H1 (cell line): ENCODE results near the gene PANX1. TPM values are rescaled to one million over a fixed set of nuclear protein-coding genes. Genes with fewer than 3 reads are reported as not detected.

Source experiments
- MAFK ChIP-seq: IDR thresholded peaks from 2 replicates; pipeline ENCODE4 v1.6.1; 2012; ENCODE audit warnings: low read depth, mild to moderate bottlenecking, improper control_type of control experiment, low read length
- SAP30 ChIP-seq: fragments of 300-600 bp; sonication (generic); IDR thresholded peaks from 2 replicates; pipeline ENCODE4 v1.7.1; 2012; ENCODE audit warnings: low read length, moderate library complexity, mild to moderate bottlenecking, inconsistent platforms; ENCODE audit not compliant: insufficient read depth, insufficient replicate concordance
- SP2 ChIP-seq: IDR thresholded peaks from 2 replicates; pipeline ENCODE4 v1.6.1; 2012; ENCODE audit warnings: mild to moderate bottlenecking, low read length, inconsistent platforms
- TAF1 ChIP-seq: IDR thresholded peaks from 2 replicates; pipeline ENCODE4 v1.6.1; 2011; ENCODE audit warnings: mild to moderate bottlenecking, low read depth, low read length
- TAF7 ChIP-seq: optimal IDR thresholded peaks from 2 replicates; pipeline ENCODE3; 2011; ENCODE audit warnings: low read depth, mild to moderate bottlenecking, inconsistent platforms, low read length, moderate library complexity, borderline replicate concordance
- polyA plus RNA-seq, 7 experiments: library from polyadenylated mRNA; depleted of rRNA in 3 of 7; stranded (reverse) in 5 of 7; unstranded in 2 of 7; fragments of >200 nt in 5 of 7; fragments of 200-250 nt in 2 of 7; gene quantifications; 1 replicate in 5 of 7; 2 replicates in 1 of 7; 4 replicates in 1 of 7; pipeline versions ENCODE4 v1.2.1 to v1.2.3, GENCODE V29; 2011 to 2013; ENCODE audit warnings: missing spikeins in 2 of 7, mixed read lengths in 2 of 7
- total RNA-seq: library from RNA; stranded (reverse); fragmentation: NEBNext Ultra II Directional; extraction: Animal tissue kit (Norgen Biotek cat#: 25700); gene quantifications from 2 replicates; pipeline ENCODE4 v1.2.1, GENCODE V29; 2021

Gene PANX1
- total and polyA plus RNA-seq, 2 of the 8 experiments (the other 6 are each of a cell fraction or from before 2014, with no cell fraction given), result 15.9 to 35.2 TPM

DNA sequence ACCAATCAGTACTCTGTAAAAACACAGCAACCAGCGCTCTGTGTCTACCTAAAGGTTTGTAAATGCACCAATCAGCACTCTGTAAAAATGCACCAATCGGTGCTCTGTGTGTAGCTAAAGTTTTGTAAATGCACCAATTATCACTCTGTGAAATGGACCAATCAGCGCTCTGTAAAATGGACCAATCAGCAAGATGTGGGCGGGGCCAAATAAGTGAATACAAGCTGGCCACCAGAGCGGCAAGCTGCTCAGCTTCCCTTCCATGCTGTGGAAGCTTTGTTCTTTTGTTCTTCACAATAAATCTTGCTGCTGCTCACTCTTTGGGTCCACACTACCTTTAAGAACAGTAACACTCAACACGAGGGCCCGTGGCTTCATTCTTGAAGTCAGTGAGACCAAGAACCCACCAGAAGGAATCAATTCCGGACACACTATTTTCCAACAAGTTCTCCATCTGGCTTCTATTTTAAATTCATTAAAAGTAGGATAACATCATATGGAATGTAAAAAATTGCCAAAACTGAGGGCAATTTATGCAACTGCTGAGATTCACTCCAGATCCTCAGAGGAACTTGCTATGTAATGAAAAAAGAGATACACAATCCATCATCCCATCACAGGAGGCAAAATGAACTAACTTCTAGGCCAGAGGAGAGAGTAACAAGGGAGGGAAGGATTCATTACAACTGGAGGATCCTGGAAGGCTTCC lies 3.1 kb upstream of the PANX1 start (continued):
- TF ChIP-seq TAF1 (no peak), SAP30 (no peak), TAF7 (no peak), SP2 (no peak), MAFK (no peak)
